Measurements from ENCODE around the gene SCART1.

GRCh38 chr10:133484818-133485217, 31.1 kb downstream of the SCART1 start:
- no peak for TF ChIP-seq ELK1 (IDR thresholded peaks at IDR 0.05; ENCODE audit: low read depth, low read length)
- no peak for TF ChIP-seq CTCF (IDR thresholded peaks at IDR 0.05 in 2 of 3, conservative IDR thresholded peaks at IDR 0.05 in 1 of 3; ENCODE audit: control insufficient read depth in 2 of 3, extremely low read depth in 1 of 3, insufficient read depth in 1 of 3, low read depth in 3 of 3, low read length in 3 of 3)
